Retinal pigment epithelial cell (primary cell): ENCODE measurements around the gene LAG3.

Source experiments
- DNase-seq: peaks from one replicate; pipeline ENCODE4 v3.0.0-alpha.2; 2010; ENCODE audit warnings: low read depth
- H3K4me3 ChIP-seq: 2 replicates; pipeline ENCODE4 v1.5.1; 2011; ENCODE audit warnings: mild to moderate bottlenecking, low read length, control low read depth, moderate library complexity
- CTCF ChIP-seq: conservative IDR thresholded peaks from 2 replicates; pipeline ENCODE4 v1.5.1; 2011; ENCODE audit warnings: low read depth, low read length, control low read depth, inconsistent platforms

The LAG3 gene

GRCh38 chr12:6768437-6768914, 3.8 kb upstream of the LAG3 start:
- no peak for TF ChIP-seq CTCF
- peak overlapping the region; percentile 88 for H3K4me3 ChIP-seq
- no peak for DNase-seq

- peak overlapping the region; percentile 88 for H3K4me3 ChIP-seq
- DNase-seq, result no peak
- TF ChIP-seq CTCF, result no peak
Measured at GRCh38 chr12:6768990-6769389, 3.3 kb upstream of the LAG3 start.

DNA sequence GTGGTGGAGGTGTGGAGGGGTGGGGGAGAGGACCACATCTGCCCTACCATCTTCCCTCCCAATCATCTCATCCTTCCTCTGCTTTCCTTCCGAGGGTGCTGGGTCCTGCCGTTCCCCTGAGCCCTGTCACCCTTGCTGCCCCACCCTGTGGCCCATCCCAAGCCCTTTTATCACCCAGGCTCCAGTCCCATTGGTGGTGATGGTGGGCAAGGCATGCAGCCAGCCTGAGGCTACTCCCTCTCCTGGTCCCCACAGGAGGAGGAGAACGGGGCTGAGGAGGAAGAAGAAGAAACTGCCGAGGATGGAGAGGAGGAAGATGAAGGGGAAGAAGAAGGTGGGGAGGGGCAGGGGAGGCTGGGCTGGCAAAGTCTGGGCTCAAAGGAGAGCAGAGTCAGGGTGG, 2.7 kb upstream of the LAG3 start:
- no peak for DNase-seq
- no peak overlapping the region for H3K4me3 ChIP-seq
- no peak for TF ChIP-seq CTCF

DNA sequence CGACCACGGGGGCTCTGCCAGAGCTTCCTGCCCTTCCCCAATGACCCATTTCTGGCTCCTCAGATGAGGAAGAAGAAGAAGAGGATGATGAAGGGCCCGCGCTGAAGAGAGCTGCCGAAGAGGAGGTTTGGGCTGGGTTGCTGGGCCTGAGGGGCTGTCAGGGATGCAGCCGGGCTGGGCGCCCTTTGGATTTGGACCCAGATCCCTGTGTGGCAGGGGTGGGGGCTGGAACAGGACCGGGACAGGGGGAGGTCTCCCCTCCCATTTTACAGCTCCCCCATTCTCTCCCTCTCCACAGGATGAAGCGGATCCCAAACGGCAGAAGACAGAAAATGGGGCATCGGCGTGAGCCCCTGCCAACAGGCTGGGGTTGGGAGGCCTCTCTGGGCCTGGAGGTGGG, 2.2 kb upstream of the LAG3 start:
- H3K4me3 ChIP-seq, result no peak overlapping the region
- no peak for TF ChIP-seq CTCF
- no peak for DNase-seq

DNA sequence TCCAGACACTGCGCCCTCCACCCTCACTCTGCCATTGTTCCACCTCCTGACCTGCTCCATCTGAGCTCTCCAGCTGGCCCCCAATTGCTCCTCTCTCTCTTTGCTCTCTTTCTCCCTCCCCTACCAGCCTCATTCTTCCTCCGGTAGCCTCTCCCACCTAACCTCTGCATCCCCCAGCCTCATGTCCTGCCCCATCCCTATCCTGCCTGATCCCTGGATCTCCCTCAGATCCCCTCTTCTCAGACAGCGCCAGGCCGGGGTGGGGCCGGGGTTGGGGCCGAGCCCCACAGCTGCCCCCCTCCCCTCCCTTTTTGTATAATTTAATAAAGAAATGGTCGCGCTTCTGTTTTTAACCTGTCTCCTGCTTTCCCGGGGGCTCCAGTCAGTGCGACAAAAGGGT, 1.7 kb upstream of the LAG3 start:
- DNase-seq, result no peak
- TF ChIP-seq CTCF, result no peak
- no peak overlapping the region for H3K4me3 ChIP-seq

DNA sequence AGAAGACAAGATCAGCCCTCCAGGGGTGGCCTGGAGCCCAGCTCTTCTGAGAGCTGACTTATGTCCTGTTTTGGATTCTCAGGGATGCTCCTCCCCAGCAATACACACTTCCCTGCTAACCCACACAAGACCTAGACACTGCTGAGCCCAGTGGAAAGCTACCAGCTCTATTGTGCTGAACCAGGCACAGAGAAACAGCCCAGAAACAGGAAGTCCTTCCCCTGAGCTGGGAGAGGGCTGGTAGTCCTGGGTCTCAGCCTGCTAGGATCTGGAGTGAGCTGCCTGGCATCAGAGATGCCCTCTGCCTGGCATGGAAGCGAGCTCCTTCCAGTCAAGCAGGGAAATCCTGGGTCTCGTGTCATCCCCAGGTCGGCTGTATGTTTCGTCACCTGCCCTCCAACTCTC, 1.2 kb upstream of the LAG3 start:
- no peak for DNase-seq
- no peak for TF ChIP-seq CTCF
- H3K4me3 ChIP-seq, result no peak overlapping the region

DNA sequence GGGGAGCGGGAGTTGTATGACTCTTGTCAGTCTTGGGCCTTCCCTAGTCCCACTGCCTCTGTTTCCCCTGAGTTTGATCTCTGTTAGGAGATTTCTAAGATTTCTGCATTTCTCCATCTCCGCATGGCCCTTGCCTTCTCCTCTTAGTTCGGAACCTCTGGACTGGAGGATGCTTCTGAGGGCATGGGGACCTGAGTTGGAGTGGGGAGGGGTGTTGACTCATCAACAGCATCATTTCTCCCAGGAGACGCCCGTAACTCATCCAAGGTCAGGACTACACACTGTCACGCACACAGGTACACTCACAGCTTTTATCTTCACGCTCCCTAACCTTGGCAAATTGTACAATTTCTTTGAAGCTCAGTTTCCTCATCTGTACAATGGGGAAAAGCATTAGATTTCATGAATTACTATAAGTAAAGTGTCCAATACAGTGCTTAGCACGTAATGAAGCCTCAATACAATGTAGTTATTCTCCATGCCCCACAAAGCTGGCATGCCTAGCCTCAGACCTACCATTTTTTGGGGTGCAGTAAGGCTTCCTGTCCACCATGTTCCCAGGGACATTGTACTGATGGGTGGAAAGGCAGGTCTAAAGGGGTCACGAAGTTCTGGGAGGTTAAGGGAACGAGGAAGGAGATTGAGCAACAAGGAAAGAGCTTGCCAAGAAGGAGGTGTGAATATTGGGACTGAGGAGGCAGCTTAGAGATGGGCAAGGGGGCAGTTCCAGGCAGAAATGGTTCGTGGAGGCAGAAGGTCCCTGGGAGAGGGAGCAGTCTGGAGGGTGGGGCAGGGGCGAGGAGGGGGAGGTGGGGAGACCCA, 600 bp upstream of the LAG3 start:
- DNase-seq, result no peak
- no peak overlapping the region for H3K4me3 ChIP-seq
- no peak for TF ChIP-seq CTCF
